Ectodermal cell (in vitro differentiated cells): ENCODE data around the gene KDM1B.
"Not testable (repeated sequence)": the region's sequence is repeated elsewhere in the genome, so short reads cannot be mapped to it uniquely, and the experiment has no call there.

Experiments
- H3K27ac ChIP-seq: 2 replicates; pipeline ENCODE4 v1.7.0; 2013; ENCODE audit warnings: mild to moderate bottlenecking, low read depth, low read length; ENCODE audit not compliant: insufficient read depth, poor library complexity, severe bottlenecking
- H3K27me3 ChIP-seq: 2 replicates; pipeline ENCODE4 v1.7.0; 2013; ENCODE audit warnings: mild to moderate bottlenecking, low read length; ENCODE audit not compliant: insufficient read depth, control insufficient read depth, poor library complexity, severe bottlenecking
- H3K36me3 ChIP-seq: one replicate; pipeline ENCODE4 v1.7.0; 2013; ENCODE audit warnings: low read length; ENCODE audit not compliant: control insufficient read depth, insufficient read depth
- H3K4me1 ChIP-seq: one replicate; pipeline ENCODE4 v1.7.0; 2013; ENCODE audit warnings: low read length; ENCODE audit not compliant: control insufficient read depth, insufficient read depth
- H3K4me3 ChIP-seq: 2 replicates; pipeline ENCODE4 v1.7.0; 2013; ENCODE audit warnings: low read depth, low read length, control low read depth; ENCODE audit not compliant: insufficient read depth
- H3K9me3 ChIP-seq: 2 replicates; pipeline ENCODE4 v1.7.0; 2013; ENCODE audit warnings: mild to moderate bottlenecking, low read length, moderate library complexity; ENCODE audit not compliant: control insufficient read depth
- WGBS, 2 experiments: methylation state at CpG; one replicate each; pipeline ENCODE4 v1.1.7; 2013; ENCODE audit warnings: missing lambda C conversion rate in 2 of 2; 5-methylcytosine and 5-hydroxymethylcytosine counted together

KDM1B gene

DNA sequence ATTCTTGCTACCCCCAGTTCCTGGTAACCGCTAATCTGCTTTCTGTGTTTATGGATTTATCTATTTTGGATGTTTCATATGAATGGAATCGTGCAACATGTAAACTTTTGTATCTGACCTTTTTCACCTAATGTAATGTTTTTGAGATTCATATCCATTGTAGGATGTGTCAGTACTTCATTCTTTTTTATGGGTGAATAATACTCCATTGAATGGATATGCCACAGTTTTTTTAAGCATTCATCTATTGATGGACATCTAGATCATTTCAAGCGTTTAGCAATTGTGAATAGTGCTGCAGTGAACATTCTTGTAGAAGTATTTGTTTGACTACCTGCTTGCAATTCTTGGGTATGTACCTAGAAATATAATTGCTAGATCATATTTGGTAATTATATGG is 13.0 kb downstream of the KDM1B start:
- H3K36me3 ChIP-seq, result peaks cover 14% of the 10 kb centered on the region
- no peaks in the 10 kb centered on the region for H3K27me3 ChIP-seq
- 94 to 96% methylated on average over 3 of the region's 3 CpGs for WGBS, 2 experiments
- no peaks in the 10 kb centered on the region for H3K9me3 ChIP-seq
- no peak overlapping the region for H3K4me3 ChIP-seq
- H3K4me1 ChIP-seq, result no peaks in the 10 kb centered on the region
- no peak overlapping the region for H3K27ac ChIP-seq

DNA sequence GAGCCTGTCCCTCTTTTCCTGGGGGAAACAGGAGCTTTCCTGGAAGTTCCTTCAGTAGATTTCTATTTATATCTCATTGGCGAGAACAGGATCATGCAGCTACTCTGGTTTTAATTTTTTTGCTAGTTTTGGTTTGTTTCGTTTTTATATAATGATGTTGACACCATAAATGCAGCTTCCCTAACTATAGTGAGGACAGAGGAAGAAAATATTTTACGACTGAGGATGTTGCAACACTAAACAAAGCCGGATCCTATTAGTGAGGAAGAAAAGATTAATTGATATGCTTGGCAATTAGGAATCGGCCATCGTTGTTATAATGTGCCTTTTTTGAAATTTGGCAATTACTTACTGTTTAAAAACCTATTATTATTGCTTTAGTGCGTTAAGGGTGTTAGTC is 16.6 kb downstream of the KDM1B start:
- Histone ChIP-seq H3K4me3 (no peak overlapping the region), H3K36me3 (peaks cover 14% of the 10 kb centered on the region), H3K4me1 (no peaks in the 10 kb centered on the region), H3K9me3 (no peaks in the 10 kb centered on the region), H3K27ac (no peak overlapping the region), H3K27me3 (no peaks in the 10 kb centered on the region)
- 94 to 99% methylated on average over 5 to 6 of the region's 7 CpGs for WGBS, 2 experiments

DNA sequence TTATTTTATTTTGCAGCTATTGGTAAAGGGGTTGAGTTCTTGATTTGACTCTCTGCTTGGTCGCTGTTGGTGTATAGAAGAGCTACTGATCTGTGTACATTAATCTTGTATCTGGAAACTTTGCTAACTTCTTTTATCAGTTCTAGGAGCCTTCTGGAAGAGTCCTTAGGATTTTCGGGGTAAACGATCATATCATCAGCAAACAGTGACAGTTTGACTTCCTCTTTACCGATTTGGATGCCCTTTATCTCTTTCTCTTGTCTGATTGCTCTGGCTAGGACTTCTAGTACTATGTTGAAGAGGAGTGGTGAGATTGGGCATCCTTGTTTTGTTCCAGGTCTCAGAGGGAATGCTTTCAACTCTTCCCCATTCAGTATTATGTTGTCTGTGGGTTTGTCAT is 21.0 kb downstream of the KDM1B start:
- H3K4me1 ChIP-seq, H3K27me3 ChIP-seq, H3K4me3 ChIP-seq, H3K36me3 ChIP-seq, H3K9me3 ChIP-seq, H3K27ac ChIP-seq: not testable (repeated sequence)
- WGBS, 2 experiments, result 94 to 99% methylated on average over 4 of the region's 4 CpGs

DNA sequence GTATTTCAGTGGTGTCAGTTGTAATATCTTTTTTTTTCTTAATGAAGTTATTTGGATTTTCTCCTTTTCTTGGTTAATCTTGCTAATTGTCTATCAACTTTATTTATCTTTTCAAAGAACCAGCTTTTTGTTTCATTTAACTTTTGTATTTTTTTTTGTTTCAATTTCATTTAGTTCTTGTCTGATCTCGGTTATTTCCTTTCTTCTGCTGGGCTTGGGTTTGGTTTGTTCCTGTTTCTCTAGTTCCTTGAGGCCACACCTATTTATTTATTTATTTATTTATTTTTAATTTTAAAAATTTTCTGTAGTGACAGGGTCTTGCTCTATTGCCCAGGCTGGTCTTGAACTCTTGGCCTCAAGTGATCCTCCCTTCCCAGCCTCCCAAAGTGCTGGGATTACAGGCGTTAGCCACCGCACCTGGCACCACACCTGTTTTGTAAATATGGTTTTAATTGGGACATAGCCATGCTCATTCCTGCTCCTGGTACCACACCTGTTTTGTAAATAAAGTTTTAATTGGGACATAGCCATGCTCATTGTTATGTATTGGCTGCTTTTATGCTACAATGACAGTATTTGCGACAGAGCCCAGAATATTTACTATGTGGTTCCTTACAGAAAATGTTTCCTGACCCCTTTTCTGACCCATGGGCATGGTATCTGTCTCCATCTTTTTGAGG is 22.2 kb downstream of the KDM1B start:
- Histone ChIP-seq H3K4me3 (no peak overlapping the region), H3K4me1 (no peaks in the 10 kb centered on the region), H3K9me3 (no peaks in the 10 kb centered on the region), H3K27ac (no peak overlapping the region), H3K36me3 (no peaks in the 10 kb centered on the region), H3K27me3 (no peaks in the 10 kb centered on the region)
- 84 to 98% methylated on average over 3 to 4 of the region's 4 CpGs for WGBS, 2 experiments

- H3K4me3 ChIP-seq, result no peak overlapping the region
- 85 to 97% methylated on average over 3 of the region's 3 CpGs for WGBS, 2 experiments
Measured at GRCh38 chr6:18178960-18179615, 23.9 kb downstream of the KDM1B start.

DNA sequence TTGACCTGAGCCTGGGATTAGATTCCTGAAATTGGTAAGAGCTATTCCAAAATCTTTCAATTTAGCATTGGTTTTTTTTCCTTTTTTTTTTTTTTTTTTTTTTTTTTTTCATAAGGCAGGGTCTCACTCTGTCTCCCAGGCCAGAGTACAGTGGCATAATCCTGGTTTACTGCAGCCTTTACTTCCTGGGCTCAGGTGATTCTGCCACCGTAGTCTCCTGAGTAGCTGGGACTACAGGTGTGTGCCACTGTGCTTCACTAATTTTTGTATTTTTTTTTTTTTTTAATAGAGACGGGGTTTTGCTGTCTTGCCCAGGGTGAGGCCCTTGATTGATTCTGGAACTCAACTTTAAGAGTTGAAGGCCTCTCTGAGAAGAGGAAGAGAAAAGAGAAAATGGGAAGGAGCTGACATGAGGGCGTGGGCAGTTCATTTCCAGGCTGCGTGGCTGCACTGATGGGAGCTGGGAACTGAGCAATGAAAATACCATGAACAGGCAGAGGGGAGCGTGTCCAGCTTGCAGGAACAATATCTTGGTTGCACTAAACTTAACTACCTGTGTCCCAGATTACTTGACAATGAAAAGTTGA is 24.6 kb downstream of the KDM1B start:
- Histone ChIP-seq H3K4me1 (peaks cover under 1% of the 10 kb centered on the region), H3K27me3 (no peaks in the 10 kb centered on the region), H3K36me3 (no peaks in the 10 kb centered on the region), H3K9me3 (no peaks in the 10 kb centered on the region), H3K27ac (no peak overlapping the region), H3K4me3 (no peak overlapping the region)
- WGBS, 2 experiments, result 88 to 93% methylated on average over 5 of the region's 5 CpGs

More at GRCh38 chr6:18178960-18179615, 23.9 kb downstream of the KDM1B start:
- no peaks in the 10 kb centered on the region for H3K36me3 ChIP-seq
- no peak overlapping the region for H3K27ac ChIP-seq
- no peaks in the 10 kb centered on the region for H3K27me3 ChIP-seq
- H3K9me3 ChIP-seq, result no peaks in the 10 kb centered on the region
- H3K4me1 ChIP-seq, result no peaks in the 10 kb centered on the region

GRCh38 chr6:18182568-18182967 is 27.3 kb downstream of the KDM1B start:
- no peak overlapping the region for H3K27ac ChIP-seq
- H3K36me3 ChIP-seq, result no peaks in the 10 kb centered on the region
- peaks cover 14% of the 10 kb centered on the region for H3K4me1 ChIP-seq
- no peaks in the 10 kb centered on the region for H3K27me3 ChIP-seq
- 79 to 86% methylated on average over 4 of the region's 4 CpGs for WGBS, 2 experiments
- no peaks in the 10 kb centered on the region for H3K9me3 ChIP-seq
- H3K4me3 ChIP-seq, result no peak overlapping the region

DNA sequence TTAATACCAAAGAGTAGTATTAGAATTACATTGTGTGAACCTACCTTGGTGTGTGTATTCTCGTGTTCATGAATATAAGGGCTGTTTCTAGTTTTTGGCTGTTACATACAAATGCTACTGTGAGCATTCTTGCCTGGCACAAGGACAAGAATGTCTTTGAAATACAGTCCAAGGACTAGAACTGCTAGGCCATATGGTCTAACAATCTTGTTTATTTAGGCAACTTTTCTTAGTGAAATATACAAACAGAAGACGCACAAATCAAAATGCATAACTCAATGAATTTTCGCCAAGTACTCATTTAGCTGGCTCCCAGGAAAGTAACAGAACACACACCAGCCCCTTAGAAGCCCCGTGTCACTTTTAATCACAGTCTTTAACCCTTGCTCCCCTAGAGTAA is 28.5 kb downstream of the KDM1B start:
- H3K36me3 ChIP-seq, result no peaks in the 10 kb centered on the region
- H3K4me3 ChIP-seq, result no peak overlapping the region
- H3K27ac ChIP-seq, result no peak overlapping the region
- H3K4me1 ChIP-seq, result peaks cover 14% of the 10 kb centered on the region
- no peaks in the 10 kb centered on the region for H3K27me3 ChIP-seq
- 96 to 97% methylated on average over 4 of the region's 4 CpGs for WGBS, 2 experiments
- no peaks in the 10 kb centered on the region for H3K9me3 ChIP-seq

GRCh38 chr6:18185624-18186023 is 30.4 kb downstream of the KDM1B start:
- Histone ChIP-seq H3K4me3 (no peak overlapping the region), H3K36me3 (no peaks in the 10 kb centered on the region), H3K4me1 (peaks cover 14% of the 10 kb centered on the region), H3K9me3 (no peaks in the 10 kb centered on the region), H3K27me3 (no peaks in the 10 kb centered on the region), H3K27ac (no peak overlapping the region)
- WGBS, 2 experiments, result 27 to 36% methylated on average over 1 of the region's 1 CpG

DNA sequence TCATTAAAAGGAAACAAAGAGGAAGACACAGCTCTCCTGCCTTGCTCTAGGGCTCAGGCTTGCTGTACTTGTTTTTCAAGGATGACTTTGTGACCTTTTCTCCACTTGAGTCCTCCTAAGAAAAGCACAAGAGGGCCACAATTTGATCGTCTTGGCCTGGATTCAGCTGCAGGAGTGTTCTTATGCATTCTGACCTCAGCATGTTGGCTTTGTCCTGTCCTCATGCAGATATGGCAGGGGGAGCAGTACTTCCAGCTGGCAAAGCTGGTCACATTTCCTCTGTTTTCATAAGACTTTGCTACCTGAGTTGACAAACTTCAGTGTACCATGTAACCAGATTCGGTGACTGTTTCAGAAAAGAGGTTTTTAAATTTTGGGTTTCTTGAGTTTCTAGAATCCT is 30.8 kb downstream of the KDM1B start:
- WGBS, 2 experiments, result 38 to 45% methylated on average over 2 of the region's 2 CpGs
- H3K4me3 ChIP-seq, result no peak overlapping the region
- no peak overlapping the region for H3K27ac ChIP-seq
- H3K4me1 ChIP-seq, result peaks cover 14% of the 10 kb centered on the region
- no peaks in the 10 kb centered on the region for H3K27me3 ChIP-seq
- H3K36me3 ChIP-seq, result no peaks in the 10 kb centered on the region
- no peaks in the 10 kb centered on the region for H3K9me3 ChIP-seq
